ENCODE measurements around the gene PPP1R26.
"Not testable (repeated sequence)": the region's sequence is repeated elsewhere in the genome, so short reads cannot be mapped to it uniquely, and the experiment has no call there.

Gene PPP1R26

DNA sequence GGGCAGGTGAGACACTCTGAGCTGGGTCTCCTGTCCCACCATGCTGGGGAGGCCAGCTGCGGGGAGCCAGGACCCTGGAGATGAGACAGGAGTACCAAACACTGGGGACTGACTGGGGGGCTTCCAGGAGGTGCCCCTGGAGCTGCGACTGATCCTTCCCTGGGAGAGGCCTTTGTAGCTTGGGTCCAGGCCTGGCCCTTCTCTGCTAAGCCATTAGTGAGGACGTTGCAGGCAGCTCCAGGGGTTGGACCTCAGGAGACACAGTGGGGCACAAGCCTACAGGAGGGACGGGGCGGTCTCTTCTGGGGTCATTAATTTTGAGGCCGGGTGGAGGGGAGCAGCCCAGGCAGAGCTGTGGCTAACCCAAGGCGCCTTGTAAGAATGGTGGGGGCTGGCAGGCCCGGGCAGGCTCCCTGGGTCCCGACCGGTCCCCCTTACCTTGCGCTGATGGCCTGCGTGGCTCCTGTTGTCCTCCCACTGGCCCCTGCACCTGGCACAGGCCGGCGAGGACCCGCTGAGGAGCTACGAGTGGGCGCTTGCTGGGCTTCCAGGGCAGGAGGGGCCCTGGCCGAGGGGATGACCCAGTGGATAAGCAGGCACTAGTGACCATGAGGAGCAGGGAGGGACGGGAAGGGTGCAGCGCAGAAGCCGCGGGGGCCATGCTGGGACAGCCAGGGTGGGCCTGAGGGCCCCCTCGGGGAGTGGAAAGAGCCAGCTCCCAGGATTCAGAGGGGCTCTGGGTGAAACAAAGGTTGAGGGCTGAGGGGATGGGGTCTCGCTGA, 26.0 kb downstream of the PPP1R26 start:
- DNase-seq, result no peak

DNA sequence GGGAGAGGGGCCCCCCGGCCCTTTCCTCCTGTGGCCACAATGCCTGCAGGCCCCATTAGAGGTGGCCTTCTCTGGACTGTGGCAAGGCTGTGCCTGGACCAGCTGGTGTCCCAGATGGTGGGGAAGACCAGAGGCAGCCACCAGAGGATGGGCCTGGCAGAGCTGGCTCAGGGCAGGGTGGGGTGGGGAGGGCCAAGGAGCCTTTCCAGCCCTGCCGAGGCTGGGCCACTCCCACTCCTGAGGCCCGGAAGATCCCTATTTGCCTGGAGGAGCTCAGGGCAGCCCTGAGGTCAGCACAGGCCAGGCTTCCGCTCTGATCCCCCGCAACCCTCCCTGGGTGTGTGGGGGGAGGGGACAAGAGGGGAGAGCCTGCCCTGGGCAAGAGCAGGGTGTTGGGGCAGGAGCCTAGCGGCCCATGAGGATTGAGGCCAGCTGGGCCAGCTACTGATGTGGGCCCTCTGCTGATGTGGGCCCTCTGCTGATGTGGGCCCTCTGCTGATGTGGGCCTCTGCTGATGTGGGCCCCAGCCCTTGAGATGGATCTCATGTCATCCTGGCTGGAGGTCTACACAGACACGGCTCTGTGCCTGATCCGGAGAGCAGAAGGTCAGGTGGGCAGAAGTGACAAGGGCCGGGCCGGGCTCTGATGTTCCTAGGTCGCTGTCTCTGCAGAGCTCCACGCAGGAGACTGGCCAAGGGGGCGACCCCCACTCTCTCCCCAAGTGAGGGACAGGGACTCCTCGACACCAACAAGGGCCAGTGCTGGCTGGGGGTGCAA, 26.9 kb downstream of the PPP1R26 start:
- DNase-seq, result no peak

DNA sequence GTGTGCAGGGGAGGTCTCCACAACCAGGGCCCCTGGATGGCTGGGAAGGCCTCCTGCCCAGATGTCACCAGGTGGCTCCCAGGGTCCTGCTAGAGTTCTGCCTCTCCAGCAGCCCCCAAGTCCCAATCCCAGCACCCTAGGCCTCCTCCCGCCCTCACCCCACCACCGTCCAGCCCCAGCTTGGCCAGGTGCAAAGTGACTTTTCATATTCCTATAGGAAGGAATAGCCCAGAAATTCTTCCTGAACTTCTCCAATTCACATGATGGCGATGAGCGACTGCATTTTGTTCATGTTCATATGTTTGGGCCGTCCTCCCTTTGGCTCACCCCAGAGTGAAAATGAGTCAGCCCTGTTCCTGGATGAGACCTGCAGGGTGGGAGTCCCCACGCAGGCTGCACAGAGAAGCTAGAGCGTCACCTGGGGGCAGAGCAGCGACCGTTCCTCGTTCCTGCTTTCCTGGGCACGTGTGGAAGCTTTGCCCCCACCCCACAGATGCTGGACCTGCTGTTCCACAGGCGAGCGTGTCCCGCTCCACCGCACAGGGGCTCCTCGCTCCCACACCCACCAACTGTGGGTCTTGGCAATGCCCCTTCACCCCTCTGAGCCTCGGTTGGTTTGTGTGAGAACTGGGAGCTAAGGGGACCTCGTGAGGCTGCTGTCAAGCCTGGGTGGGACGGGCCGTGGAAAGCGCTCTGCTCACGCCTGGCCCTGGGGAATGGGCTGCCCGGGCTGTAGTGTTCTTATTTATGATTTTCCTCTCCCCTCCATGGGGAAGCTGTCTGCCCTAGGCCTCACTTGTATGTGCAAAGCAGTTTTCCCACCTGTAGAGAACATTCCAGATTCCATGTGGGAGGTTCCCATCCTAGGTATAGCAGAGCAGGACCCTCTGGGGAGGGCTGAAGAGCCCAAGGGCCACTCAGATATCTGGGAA, 27.8 kb downstream of the PPP1R26 start:
- no peak for DNase-seq

DNA sequence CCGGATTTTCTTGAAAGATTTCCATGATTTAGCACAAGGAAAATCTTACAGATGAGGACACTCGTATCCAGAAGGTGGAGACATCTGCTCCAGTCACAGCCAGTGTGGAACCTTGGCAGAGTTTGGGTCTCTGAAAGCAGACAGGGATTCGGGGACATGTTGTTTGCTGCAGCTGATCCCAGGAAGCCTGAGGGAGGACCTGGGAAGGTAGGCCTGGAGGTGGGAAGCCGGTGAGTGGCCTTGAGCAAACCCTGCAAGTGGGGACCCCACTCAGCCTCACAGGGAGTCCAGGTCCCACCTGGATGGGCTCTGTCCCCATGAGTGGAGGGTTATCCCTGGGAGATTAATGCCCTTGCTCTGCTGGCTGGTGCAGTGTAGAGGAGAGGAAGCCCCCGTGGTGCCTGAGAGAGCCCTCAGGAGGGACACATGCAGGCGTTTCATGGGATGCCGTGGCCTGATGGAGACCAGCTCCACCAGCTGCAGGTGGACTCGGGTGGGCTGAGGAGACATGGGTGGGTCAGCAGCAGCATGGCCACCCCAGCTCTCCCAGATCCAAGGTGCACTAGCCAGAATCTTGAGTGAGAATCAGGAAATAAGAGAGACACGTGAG, 28.7 kb downstream of the PPP1R26 start:
- no peak for DNase-seq

DNA sequence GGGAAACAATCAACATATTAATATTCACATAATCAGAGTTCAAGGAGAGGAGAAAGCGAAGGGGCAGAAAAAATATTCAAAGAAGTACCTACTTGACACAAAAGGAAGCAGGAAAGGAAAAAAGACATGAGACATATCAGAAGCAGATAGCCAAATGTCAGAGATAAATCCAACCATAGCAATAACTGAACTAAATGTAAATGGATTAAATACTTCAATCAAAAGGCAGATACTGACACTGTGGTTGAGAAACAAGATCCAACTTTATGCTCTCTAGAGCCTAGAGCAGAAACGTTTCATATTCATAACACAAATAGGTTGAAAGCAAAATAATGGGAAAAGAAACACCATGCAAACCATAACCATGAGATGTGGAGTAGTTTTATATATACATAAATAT, 29.9 kb downstream of the PPP1R26 start:
- DNase-seq, result no peak

DNA sequence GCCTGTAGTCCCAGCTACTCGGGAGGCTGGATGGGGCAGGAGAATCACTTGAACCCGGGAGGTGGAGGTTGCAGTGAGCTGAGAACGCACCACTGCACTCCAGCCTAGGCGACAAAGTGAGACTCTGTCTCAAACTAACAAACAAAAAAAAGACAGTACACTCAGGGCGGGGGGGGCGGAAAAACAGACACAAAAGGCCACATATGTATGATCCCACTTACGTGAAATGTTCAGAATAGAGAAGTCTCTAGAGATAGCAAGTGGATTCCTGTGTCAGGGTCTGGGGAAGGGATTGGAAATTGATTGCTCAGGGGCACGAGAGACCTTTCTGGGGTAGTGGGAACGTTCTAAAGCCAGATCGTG, 32.6 kb downstream of the PPP1R26 start:
- no peak for DNase-seq

DNA sequence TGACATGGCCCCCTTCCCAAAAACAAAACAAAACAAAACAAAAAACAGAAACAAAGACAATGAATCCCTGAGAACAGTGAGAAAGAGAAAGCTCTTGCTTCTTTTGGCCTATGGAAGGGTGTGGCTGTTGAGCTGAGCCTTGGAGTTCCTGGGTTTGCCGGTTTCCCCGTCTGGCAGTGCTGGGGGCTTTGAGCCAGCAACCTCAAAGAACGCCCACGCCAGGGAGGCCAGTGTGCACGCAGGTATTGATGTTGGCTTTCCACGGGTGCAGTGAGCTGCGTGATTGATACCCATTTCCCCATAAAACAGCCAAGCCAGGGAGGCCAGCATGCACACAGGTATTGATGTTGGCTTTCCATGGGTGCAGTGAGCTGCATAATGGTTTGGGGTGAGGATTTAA, 33.3 kb downstream of the PPP1R26 start:
- peak; percentile 26 for DNase-seq

DNA sequence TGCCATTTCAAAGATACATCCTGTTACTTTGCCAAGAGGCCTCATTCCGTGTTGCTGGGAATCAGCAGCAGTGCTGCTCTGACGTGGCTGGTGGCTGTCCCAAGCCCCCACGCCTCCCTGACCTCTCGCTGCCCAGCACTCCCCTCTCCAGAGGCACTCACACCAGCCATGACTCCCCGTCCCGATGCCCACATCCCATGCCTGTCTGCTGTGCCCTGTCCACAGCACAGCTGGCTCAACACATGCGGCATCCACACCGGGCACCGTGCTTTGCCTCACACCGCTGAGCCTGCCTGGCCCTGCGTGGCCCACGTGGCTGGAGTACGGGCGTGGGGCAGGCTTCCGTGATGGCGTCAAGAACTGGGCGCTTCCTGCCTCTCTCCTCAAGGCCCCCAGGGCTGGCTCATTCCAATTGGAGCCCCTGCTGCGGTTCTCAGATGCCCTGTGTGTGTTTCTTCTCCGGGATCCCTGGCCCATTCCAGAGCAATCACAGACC, 33.8 kb downstream of the PPP1R26 start:
- peak; percentile 39 for DNase-seq

DNA sequence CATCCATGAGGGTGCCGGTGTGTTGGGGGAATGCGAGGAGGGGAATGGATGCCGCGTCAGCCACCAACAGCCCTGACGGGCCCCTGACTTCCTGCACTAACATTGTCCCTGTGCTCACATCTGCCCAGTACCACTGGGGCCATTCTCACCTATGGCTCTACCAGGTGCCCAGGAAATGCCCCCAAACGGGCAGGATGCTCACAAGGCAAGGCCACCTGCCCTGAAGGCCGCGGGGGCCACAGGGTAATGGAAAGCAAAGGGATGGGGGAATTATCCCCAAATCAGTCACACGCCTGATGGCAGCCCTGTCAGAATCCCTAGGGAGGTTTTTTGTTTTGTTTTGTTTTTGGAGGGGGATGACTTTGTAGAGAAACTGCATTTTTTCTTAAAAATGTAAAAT, 34.3 kb downstream of the PPP1R26 start:
- not testable (repeated sequence) for DNase-seq

DNA sequence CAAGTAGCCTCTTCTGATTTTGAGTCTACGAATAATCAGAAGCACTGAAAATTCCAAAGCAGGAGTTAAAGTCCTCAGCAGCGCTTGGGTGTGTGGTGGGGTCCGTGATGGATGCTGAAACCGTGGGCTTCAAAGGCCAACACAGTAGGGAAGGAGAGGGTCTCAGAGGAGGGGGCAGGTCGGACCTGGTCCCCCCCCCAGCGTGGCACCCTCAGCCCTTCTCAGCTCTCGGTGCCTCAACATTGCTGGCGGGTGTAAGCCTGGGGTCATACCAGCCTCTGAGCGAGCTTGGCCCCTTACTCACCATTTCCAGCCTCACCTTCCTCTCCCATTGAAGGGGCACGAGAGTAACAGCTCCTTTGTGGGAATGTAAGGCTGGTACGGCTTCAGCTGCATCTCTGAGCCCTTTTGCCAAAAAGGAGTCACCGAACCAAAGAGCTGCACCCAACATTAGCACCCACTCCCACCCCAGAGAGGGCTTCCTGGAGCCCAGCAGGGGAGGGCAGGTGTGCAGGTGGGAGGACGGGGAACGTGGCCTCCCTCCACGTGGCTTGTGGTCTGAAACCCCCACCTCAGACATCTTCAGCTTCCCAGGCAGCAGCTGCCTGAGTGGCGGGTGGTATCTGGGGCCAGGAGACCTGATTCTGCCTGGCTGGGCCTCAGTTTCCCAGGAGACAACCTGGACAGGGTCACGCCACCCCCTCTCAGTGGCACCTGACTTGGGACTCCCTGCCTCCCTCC, 34.9 kb downstream of the PPP1R26 start:
- peak; percentile 4 for DNase-seq

DNA sequence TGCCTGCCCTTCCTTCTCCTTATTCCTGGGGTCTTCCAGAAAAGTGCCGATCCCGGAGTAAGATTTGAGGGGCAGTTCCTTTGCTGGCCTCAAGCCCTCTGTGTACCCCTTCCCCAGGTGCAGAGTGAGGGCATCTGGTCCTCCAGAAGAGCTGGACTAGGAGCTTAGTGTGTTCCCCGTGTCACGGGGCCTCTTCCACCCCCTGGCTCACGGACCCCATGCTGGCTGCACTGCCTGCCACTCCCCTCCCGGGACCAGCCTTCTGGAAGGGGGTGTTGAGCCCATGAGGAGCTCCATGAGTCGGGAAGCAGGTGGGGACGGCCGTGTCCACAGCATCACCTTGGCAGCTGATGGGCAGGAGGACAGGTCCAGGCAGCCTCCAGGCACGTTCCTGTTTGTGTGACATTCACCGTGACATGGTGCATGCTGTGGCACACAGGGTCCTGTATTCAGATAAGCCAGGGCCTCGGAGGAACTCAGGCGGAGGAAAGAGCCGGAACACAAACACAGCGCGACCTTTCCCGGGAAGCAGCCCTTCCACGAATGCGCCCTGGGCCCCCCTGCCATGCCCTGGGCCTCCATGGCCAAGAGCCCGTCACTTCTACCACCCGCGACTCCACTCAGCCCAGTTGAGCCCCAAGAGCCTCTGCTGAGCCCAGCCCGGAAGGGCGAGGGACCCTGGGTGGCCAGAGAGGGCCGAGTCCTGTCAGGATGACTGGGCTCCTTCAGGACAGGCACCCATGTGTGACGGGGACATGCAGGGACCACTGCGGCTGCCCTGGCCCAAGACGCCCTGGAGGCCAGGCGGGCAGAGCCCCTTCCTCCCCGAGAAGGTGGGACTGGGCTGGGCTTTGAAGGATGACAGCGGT, 35.7 kb downstream of the PPP1R26 start:
- DNase-seq, result peak; percentile 23

DNA sequence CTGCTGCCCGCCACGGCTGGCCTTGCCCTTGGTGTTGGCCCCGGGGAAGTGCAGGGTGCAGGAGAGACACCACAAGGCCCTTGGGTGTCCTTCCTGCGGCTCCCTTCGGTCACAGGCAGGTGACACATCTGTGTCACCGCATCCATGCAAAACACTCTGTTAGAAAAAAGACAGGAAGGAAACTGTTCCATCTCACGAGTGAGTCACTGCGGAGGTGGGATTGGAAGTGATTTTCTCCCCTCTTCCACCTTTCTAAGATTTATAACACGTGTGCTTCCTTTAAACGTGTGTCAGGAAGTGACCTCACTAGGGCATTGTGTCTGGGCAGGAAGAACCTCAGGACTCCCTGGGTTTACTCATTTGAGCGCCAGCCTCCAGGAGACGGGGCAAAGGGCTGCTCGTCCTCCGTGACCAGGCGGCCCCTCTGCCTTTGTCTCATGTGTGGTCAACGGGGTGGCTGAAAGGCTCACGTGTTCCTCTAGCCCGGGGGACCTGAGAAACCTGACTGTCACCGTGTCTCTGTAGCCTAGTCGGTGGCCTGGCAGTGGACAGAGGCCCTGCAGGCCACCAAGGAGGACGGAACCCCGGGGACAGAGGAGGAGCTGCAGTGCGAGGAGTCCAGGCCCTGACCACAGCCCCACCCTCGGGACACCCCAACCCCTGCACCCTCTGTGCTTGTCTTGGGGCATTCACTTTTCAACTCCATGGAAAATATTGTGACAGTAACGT, 36.7 kb downstream of the PPP1R26 start:
- DNase-seq, result no peak

DNA sequence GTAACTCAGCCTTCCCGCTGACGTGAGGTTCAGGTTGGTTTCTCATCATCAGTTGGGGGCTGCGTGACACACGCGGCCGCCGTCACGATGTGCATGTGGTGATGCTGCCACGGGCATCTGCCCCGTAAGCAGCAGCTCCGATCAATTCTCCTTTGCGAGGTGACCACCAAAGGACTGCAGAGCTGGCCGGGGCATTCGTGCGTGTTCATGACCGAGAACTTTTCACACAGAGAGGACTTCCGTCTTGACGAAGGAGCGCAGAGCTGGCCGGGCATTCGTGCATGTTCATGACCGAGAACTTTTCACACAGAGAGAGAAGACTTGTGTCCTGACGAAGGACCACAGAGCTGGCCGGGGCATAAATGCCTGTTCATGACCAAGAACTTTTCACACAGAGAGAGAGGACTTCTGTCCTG, 37.8 kb downstream of the PPP1R26 start:
- no peak for DNase-seq

DNA sequence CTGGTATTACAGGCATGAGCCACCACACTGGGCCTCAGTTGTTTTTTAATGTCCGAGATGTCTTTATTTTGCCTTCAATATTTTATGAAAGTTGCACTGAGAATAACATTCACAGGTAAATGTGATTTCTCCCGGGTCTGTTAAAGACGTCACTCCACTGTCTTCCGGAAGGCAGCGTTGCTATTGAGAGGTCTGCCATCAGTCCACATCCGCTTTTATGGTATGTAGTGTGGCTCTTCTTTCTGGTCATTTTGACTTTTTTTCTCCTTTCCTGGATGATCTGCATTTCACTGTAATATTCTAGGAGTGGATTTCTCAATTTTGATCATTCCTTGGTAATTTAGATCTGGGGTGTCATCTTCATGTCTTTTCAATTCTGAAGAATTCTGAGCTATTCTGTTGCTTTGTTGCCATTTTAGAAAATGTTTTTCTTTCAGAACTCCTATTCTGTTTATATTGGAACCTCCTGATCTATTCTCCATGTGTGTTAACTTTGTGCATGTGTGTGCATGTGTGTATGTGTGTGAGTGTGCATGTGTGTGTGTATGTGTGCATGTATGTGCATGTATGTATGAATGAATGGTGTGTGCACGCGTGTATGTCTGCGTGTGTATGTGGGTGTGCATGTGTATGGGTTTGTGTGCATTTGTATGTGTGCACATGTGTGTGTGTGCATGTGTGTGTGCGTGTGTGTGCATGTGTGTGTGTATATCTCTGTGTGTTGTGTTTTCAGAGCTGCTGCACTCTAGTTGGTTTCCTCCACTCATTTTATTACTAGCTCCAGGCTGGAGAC, 39.8 kb downstream of the PPP1R26 start:
- no peak for DNase-seq

DNA sequence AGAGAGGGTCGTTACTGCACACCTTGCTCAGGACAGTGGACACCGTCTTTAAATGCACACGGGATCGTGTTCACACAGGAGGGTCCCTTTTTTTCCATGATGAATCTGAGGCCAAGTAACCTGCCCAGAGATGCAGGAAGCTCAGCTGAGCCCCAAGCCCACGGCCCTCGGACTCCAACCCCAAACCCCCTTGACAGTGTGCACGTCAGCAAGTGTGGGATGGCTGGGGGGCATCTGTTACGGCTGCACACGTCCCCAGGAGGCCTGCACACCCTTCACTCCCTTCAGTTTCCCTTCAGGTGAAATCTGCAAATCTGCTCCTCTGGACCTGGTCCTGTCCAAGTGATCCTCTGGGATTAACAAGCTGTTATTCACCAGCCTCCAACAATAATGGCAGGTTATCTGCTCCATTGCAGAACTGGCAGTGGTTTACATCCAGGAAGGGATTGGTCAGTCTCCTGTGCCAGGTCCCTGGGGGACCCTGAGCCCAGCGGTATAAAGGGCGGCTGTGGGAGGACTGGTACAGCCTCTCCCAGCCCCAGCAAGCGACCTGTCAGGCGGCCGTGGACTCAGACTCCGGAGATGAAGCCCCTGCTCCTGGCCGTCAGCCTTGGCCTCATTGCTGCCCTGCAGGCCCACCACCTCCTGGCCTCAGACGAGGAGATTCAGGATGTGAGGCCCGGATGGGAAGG, 41.5 kb downstream of the PPP1R26 start, which contains the start of gene LCN1:
Gene LCN1 (plus strand): TSS at position 525 of the 692 bp plus-strand sequence. CDS start 58 bp downstream, at position 583.
- DNase-seq, result peak; percentile 22

DNA sequence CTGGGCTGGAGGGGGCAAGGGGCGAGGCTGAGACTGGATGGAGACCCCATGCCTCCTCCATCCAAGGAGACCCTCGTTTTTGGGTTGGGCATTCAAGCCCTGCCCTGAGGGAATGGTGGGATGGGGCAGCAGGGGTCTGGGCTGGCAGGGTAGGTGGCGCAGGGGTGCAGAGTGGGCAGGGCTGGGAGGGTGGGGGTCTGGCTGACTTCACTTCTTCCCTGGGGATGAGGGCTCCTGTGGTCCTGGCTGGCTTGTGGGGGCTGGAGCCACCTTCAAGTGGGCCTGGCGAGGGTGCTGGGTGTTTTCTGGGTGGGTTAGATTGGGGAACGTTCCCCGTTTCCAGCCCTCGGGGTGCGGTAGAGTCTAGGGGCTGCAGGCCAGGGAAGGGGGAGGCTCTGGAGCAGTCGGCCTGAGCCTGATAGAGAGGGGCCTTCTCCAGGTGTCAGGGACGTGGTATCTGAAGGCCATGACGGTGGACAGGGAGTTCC, 42.1 kb downstream of the PPP1R26 start:
- peak; percentile 10 for DNase-seq

DNA sequence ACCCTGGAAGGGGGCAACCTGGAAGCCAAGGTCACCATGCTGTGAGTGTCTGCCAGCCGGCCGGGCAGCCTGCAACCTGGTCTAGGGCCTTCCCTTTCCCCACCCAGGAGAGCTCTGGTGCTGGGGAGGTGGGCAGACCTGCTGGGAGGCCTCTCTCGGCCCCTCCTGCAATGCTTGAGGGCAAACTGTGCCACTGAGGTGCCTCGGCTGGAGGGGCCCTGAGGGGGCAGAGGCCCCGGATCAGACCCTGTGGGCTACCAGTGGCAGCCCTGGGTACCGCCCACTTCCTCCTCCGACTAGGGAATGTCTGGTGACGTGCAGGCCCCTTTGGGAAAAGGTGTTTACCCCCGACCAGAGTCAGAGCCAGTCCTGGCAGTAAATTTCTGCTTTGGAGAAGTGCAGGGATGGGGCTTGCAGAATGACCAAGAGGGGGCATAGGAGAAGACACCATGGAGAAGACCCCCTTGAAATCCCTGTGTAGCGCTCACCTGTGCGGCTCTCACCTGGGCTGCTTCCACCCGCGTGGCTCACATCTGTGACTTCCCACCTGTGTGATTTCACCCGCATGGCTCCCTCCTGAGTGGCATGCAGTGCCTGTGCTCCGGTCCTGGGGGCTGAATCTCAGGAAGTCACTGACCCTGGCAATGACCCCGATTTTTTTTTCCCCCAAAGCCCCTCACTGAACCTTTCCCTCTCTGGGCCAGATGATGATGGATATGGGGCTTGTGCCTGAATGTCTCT, 42.7 kb downstream of the PPP1R26 start:
- DNase-seq, result peak; percentile 27

DNA sequence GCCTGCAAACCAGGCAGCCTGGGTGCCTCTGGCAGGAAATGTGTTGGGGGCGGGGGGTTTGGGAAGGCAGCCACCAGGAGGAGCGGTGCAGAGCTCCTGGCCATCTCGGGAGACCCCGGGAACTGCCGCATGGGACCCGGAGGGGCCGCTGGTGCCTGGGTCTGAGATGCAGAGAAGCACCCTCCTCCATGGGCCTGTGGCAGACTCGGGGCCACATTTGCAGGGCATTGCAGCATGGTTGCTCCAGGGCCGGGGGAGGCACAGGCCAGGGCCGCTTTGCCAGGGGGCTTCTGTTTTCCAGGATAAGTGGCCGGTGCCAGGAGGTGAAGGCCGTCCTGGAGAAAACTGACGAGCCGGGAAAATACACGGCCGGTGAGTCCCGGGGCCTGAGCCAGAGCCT, 43.3 kb downstream of the PPP1R26 start:
- peak; percentile 30 for DNase-seq
